Measurements from ENCODE around the gene CR1.

CR1 gene

DNA sequence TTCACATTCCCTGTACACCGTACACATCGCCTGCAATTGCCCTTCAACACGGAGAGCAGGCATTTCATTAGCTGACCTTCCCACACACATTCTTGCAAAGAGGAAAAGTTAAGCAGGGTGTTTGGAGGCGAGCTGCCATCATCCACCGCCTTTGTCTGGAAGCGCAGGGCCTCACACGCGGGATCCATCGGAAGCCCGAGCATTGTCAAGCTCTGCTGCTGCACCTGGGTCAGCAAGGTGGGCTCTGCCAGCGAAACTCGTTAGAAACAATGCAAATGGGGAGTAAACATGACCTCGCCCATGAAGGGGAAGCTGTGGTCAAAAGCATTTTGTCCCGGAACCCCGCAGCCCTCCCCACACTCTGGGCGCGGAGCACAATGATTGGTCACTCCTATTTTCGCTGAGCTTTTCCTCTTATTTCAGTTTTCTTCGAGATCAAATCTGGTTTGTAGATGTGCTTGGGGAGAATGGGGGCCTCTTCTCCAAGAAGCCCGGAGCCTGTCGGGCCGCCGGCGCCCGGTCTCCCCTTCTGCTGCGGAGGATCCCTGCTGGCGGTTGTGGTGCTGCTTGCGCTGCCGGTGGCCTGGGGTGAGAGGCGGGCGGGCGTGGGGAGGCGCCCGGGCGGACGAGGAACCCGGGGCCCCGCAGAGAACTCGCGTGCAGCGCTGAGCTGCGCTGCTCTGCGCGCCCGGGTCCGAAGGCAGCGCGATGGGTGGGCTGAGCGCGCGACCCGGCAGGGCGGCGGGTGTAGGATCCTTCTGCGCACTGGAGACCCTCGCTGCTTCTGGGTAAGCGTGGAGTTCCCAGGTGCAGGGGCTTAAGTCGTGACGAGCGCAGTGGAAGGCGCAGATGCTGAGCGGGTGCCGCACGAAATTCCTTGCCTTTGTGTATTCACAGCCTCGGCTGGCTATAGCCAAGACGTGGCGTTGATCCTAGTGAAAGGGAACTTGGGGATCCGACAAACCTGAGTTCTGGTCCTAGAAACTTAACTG lies at the start of gene CR1:
CR1 (plus strand) TSS at position 357 of the 992 bp plus-strand sequence; CDS start at position 468, 111 bp downstream.
- peak in 1 of 2 experiments; percentile 27 for DNase-seq

DNA sequence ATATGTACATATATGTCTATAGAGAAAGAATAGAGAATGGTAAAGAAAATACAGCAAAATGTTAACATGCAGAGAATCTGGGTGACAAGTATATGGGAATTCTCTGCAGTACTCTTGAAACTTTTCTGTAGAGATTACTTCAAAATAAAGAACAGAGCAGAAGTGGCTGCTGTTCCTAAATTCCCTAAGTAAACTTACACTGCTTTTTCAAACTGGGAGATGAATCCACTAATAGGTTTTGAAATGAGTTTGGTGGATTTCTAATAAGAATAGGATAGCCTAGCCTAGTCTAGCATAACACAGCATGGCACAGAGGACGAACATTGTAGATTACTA lies 42.3 kb upstream of the CR1 start:
- no peak for DNase-seq

DNA sequence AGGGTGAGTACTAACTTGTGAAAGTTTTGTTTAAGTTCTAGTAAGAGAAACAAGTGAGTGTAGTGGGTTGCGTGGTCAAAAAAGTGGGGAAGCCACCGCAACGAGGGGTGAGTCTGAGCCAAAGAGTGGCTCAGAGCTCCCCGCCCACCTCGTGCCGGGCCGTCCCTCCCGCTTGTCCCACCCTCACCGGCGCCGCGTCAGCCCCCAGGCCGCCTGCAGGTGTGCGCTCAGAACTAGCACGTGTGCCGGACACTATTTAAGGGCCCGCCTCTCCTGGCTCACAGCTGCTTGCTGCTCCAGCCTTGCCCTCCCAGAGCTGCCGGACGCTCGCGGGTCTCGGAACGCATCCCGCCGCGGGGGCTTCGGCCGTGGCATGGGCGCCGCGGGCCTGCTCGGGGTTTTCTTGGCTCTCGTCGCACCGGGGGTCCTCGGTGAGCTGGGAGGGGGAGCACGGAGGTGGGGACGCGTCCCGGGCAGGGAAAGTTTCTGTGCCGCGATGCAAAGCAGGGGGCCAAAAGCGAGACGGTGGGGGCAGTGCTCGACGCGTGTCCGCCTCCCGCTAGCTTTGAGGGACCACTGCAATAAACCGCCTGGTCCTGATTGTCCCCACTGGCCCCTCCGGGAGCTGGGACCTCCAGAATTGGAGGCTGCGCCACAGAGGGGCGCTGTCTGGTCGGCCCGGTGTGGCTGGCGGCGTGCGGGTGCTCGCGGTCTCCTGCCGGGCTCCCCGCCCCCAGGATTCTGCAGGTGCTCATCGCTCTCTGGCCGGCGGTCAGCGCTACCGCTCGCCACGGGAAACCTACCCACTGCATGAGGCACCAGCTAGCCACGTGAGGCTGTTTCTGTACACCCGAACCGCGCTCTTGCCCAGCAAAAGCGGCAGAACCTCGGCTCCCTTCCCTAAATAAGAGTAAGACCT lies 41.7 kb upstream of the CR1 start, which contains the start of gene CR2:
CR2 (plus strand) TSS at position 283 of the 919 bp plus-strand sequence; CDS start at position 374, 91 bp downstream.
- DNase-seq = no peak

DNA sequence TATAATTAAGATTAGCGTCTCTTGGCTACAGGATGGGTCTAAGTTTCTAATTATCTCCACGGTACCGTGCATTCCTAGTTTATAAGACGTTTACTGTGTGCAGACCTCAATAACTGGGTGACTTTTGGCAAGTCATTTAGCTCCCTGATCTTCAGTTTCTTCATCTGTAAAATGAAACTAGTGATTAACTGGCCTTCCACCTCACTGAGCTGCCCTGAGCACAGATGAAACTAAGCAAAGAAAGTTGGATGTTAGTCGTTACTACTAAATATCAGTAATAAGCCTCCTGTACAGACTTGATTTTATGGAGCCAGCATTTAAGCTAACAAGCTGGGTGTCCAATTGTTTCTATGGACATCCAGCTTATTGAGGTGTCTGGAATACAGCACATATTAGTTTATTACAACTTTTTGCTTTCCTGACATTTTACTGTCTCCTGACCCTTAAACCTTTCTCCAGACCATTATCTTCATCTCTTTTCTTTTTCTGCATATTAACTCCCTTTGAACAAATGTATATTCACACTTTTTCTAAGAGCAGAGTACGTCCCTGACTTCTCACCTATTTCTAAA lies 40.7 kb upstream of the CR1 start:
- no peak for DNase-seq

DNA sequence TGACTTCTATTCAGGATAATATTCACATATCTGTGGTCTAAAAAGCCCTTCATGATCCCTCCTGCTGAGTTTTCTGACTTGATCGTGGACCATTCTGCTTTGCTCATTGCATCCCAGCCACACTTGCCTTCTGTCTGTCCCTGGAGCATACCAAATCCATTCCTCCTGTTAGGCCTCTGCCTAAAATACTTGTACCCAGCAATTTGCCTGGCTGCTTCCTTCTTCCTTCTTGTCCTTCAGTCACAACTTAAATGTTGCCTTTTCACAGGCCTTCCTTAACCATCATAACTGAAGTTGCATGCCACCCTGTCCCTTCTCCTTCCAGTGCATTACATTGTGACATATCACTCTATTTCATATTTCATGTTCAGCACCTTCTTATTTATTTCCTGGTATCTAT lies 37.5 kb upstream of the CR1 start:
- no peak for DNase-seq

DNA sequence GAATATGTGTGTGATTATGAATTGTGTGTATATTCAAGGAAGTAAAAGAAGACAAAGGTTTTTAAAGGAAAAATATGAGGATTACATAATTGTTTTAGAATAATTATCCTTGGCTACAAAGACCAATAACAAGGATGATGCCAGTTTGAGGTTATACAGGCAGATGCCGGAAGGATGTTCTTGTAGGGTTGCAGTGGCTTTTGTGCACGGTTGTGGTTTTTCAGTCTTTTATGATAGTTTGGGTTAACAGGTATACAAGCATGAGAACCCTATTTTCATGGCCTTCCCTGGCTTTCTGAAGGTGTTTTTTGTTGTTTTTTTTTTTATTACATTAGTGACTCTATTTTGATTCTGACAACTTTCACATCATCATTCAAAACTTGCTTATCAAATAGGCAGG lies 36.9 kb upstream of the CR1 start:
- no peak for DNase-seq

DNA sequence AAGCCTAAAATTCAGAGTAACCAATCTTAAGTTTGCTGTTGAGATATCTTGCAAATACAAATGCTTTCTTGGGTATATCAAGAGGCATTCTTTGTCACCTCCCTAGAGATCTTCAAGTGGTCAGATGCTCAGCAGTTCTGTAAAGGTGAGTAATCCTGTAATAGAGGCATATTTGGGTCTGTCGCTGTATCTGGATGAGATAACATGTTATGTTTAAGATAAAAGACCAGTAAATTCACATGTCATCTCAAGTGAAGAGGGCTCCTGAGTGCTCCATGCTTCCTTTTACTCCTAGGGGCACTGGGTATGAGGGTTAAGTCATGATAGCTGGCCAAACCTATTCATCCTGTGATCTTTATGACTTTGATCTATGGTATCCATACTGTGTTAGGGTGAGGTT lies 34.3 kb upstream of the CR1 start:
- no peak for DNase-seq

DNA sequence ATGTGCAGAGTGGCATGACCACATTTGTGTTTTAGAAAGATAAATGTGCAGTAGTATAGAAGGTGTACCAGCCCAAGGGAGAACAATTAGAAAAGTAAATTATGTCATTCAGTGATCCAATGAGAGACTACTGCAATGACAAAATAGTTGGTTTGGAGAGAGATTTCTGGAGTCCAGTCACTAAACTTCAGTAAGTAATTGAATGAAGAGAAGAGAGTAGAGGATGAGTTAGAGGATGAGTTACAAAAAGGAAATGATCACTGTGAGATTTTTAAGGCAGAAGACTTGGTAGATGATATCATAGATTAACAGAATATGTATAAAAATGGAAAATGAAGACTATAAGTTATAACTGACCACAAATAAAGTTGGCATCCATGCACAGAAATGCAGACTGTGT lies 33.4 kb upstream of the CR1 start:
- DNase-seq = no peak

DNA sequence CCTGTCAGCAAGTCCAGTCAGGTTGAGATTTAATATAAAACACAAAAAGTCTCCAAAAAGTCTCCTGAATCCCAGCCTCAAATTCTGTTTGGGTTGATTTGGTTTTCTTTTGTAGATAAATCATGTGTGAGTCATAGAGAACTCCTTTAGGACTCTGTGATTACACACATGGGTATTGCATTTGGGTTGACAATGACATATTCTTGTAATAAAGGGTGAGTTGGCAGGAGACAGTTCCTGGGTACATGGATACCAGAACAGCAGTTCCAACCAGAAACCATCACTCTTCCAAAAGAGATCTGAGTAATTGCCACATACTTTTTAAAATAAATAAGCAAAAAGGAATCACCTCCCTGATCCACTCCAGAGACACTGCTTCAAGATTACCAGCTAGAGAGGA lies 32.9 kb upstream of the CR1 start:
- no peak for DNase-seq

DNA sequence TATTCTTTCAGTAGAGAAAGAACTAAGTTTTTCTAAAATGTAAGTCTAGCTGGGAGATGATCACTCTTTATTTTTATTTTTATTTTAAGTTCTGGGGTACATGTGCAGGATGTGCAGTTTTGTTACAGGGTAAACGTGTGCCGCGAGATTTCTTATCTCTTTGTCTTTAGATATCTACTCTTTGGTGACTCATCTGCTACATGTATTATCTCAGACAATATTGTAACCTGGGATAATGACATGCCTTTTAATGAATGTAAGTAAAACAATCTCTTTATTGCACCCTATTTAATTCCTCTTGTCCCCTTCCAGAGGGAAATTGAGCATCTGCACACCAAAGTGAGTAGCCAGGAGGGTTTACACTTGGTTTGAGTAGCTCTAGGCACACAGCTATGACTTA lies 32.4 kb upstream of the CR1 start:
- DNase-seq = no peak

DNA sequence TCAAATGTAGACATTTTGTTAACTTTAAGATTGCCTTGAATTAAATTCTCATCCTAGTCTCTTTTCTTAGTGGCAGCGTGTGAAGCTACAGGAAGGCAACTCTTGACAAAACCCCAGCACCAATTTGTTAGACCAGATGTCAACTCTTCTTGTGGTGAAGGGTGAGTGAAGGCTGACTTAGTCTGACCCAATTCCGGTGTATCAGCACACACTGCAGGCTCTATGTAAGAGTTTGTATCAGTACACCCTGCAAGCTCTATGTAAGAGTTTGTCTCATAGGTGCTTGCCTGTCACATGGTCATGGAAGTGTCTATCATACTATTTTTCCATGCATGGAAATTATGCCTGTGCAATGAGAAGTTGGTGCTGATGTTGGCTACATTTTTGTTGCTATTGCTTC lies 25.0 kb upstream of the CR1 start:
- no peak for DNase-seq

DNA sequence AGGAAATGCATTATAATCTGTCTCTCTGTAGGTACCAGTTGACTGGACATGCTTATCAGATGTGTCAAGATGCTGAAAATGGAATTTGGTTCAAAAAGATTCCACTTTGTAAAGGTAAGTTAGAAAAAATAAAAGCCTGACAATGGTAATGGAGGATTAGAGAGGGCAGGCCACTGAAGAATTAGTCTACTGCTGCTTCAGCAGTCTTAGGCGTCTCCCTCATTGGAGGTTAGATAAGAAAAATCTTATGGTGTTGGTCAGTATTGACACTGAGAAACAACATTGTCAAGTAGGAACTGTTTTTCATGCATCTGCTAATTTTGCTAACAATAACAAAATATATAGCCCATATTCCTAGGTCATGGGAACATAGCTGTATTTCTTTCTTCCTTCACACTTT lies 21.7 kb upstream of the CR1 start:
- no peak for DNase-seq

DNA sequence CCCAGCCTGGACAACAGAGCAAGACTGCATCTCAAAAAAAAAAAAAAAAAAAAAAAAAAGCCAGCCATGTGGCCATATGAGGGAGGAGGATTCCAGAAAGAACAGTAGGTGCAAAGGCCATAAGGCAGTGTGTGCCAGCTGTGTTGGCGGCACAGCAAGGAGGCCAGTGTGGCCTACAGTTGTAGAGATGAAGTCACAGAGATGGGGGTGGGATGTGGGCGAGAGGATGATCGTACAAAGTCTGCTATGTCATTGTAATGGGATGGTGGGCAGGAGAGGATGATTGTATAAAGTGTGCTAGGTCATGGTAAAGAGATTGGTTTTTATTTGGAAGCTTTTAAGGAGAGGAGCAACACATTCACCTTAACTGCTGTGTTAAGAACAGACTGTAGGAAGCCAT lies 9.8 kb upstream of the CR1 start:
- DNase-seq = no peak

DNA sequence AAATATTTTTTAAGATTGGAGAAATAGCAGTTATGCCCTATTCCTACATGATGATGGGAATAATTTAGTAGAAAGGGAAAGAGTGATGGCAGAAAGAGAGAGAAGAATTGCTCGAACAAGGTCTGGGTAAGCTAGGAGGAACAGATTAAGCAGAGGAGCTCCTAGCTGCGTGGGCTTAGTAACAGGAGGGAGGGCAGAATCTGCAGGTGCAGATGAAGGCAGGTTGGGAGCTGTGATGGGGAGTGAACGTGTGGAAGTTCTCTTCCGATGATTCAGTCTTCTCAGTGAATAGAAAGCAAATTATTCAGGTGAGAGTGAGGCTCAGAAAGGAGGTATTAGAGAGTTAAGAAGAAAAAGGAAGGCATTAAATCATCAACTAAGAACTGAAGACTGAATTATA lies 8.3 kb upstream of the CR1 start:
- no peak for DNase-seq

DNA sequence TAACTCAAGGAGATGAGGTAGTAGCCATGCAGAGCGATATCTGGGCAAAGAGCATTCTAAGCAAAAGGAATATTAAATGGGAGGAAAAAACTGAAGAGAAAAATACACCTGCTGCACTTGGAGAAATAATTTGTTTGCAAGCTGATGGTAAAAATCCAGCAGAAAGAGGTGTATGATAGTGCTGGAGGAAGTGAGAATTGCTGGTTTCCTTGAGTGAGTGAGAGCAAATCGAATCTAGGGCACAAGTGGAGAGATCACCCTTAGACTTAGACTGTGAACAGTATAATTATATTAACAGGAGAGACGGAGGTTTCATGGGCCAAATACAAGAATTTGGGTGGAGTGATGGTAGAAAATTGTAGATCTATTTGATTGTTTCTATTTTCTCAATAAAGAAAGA lies 2.7 kb upstream of the CR1 start:
- DNase-seq = no peak

DNA sequence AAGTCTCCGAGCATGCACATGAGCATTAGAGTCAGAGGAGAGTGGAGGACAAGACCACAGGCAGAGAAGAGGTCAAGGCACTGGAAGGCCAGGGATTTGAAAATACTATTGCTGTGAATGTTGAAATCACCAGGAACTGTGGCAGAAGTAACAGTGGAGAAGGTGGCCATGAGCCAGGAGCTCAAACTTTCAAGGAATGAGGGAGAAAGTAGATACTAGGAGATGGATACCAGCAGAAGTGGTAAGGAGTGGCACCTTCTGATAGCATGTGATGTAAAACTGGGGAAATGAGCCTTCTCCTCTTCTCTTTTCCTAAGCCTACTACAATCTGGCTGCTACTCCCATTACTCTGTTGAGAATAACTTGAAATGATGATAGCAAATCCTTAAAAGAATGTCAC lies 1.8 kb upstream of the CR1 start:
- DNase-seq = no peak

DNA sequence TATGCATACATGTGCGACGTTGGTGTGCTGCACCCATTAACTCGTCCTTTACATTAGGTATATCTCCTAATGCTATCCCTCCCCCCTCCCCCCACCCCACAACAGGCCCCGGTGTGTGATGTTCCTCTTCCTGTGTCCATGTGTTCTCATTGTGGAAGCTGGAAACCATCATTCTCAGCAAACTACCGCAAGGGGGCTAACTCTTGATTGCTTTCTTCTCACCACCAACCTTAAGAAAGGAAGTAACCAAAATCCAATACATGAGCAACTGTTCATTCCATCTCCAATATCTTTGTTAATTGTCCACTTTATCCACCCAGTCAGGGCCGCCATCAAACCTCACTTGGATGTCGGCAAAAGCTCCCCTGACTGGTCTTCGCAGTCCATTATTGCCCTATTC lies 676 bp upstream of the CR1 start:
- DNase-seq = peak in 1 of 2 experiments; percentile 6

DNA sequence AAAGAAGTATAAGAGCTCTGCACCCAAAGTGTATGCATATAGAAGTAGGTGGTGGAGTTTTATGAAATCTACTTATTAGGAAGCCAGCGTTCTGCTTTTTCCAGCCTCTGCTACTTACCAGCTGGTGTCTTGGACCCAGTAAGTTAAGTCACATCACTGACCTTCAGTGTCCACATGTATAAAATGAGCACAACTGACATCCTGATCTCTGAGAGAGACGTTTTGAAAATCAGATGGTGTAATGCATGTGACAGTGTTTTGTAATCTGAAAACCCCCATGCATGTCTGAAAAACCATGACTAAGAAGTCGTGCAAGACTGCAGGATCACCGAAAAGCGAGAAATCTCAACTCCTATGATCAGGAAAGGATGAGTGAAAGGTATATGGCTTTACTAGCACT lies 2.0 kb downstream of the CR1 start:
- no peak for DNase-seq

DNA sequence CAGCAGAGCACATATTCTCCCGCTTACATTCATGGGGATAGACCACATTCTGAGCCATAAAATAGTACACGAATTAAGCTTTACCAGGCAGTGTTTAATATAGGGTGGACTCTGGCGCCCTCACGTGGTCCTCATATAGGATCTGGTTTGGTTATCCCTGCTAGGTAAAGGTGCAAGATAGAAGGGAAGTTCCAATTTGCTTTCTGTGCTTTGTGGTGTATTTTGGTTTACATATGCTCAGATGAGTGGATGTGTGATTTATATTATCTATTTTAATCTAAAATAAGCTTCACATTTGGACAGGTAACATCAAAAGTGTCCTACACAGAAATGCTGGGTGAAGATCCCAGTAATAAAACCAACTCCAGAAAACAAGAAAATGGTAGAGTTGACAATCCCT lies 3.6 kb downstream of the CR1 start:
- DNase-seq = peak; percentile 78 to 86

DNA sequence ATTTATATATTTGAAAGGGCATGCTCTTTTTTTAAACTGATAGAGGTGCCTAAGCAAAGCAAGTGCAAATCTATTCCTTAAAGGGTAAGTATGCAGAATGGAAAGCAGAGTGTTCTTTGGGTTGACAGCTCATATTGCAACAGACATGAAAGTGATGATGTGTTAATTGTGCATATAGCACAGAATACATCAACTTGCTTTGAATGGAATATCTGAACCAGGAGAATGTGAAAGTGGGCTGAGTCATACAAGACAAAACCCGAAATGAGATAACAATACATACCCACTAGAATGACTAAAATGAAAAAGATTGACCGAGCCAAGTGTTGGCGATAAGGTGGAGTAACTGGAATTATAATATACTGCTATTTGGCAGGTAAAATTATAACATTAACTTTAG lies 4.3 kb downstream of the CR1 start:
- no peak for DNase-seq

DNA sequence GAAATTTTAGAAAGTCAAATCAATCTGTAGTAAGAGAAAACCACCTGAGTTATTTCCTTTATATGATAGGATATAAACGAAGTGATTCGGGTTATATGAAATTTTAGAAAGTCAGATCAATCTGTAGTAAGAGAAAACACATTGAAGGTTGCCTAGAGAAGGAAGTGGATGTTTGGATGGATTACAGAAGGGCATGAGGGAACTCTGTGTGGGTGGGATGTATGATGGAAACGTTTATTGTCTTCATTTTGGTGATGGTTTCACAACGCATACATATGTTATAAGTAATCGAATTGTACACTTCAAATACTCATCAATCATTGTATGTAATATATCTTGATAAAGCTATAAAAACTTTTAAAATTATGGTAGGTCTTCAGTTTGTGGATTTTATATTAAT lies 5.1 kb downstream of the CR1 start:
- no peak for DNase-seq

DNA sequence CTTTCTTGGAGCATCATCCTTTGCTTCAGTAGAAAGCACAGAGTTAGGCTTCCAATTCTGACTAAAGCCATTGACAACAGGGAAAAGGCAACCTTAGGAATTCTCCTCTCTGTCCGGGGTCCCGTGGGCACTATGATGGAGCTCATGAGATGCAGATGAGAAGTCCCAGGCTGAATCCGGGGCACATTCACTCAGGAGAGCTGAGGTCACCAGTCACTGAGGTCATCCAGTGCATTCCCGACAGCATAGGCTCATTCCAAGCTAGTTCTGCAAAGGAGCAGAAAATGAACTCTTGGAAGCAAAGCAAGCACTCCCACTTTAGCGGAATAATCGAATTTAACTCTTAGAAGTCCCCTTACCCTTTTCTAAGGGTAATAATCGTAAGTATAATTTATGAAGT lies 6.8 kb downstream of the CR1 start:
- no peak for DNase-seq

DNA sequence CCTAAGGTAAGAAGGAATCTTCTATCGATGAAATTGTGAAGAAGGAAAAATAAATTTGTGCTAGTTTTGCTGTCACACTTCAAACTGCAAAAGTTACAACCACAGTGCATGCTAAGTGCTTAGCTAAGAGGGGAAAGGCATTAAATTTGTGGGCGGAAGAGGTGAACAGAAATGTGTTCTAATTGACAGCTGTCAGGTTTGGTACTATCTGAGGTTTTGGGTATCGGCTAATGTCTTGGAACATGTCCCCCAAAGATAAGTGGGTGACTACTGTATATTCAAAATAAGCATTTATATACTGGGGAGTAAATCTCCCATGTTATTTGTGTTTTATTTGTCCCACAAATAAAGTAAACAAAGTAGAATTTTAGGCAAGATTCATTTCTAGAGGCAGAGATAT lies 8.0 kb downstream of the CR1 start:
- DNase-seq = no peak

DNA sequence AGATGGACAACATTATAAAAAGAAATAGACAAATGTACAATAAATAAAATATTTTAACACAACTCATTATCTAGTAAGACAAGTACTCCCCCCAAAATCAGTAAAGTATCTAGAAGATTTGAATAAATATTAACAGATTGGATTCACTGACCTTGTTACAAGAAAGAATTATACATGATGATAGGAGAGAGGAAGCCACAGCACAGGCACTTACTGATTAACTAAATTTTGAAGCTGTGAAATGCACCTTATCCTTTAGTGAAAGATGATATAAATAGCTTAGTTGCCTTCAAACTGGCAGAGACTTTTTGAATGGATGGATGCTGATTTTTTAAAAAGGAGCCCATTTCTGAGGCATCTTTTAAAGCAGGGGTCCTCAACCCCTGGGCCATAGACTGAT lies 8.5 kb downstream of the CR1 start:
- DNase-seq = no peak

Measured in Kasumi-1 (cell line).